Measurements from ENCODE around the gene TRANK1.
"Not testable (repeated sequence)": the region's sequence is repeated elsewhere in the genome, so short reads cannot be mapped to it uniquely, and the experiment has no call there.

TRANK1 gene

DNA sequence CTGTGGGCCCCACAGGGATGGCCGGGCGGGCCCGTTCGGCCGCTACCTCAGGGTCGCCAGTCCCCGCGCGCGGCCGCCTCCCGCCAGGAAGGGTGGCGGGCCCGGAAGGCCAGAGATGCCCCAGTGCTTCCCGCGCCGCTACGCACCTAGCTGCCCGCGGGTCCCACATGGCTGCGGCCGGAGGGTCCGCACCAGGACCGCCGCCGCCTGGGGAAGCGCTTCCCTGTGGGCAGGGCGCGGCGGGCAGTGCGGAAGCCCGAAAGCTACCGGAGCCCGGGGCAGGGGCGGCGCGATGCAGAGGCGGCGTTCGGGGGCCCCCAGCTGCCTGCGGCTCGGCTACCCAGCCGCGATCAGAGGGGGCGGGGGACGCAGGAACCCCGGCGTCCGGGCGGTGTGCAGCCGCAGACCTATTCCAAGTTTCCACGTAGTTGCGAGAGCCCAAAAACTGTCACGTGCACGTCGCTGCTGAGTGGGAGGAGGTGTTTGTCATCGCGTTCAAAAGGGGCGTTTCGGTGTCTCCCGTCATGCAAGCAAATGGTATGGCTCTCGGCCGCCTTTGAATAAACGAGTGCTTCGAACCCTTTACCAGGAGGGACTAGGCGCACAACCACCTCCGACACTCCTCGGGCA is at the start of gene TRANK1:
TSS of gene TRANK1 (minus strand) at position 414 of the 630 bp plus-strand sequence. CDS start at position 169, 245 bp downstream.
- peak; percentile 82 for DNase-seq

DNA sequence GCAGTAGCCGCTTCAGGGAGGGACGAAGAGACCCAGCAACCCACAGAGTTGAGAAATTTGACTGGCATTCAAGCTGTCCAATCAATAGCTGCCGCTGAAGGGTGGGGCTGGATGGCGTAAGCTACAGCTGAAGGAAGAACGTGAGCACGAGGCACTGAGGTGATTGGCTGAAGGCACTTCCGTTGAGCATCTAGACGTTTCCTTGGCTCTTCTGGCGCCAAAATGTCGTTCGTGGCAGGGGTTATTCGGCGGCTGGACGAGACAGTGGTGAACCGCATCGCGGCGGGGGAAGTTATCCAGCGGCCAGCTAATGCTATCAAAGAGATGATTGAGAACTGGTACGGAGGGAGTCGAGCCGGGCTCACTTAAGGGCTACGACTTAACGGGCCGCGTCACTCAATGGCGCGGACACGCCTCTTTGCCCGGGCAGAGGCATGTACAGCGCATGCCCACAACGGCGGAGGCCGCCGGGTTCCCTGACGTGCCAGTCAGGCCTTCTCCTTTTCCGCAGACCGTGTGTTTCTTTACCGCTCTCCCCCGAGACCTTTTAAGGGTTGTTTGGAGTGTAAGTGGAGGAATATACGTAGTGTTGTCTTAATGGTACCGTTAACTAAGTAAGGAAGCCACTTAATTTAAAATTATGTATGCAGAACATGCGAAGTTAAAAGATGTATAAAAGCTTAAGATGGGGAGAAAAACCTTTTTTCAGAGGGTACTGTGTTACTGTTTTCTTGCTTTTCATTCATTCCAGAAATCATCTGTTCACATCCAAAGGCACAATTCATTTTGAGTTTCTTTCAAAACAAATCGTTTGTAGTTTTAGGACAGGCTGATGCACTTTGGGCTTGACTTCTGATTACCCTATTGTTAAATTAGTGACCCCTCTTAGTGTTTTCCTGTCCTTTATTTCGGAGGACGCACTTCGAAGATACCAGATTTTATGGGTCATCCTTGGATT is 48.8 kb upstream of the TRANK1 start, which contains the start of gene MLH1:
TSS of gene MLH1 (plus strand) at position 193 of the 958 bp plus-strand sequence. CDS start at position 223, 30 bp downstream.
- peak; percentile 100 for DNase-seq

DNA sequence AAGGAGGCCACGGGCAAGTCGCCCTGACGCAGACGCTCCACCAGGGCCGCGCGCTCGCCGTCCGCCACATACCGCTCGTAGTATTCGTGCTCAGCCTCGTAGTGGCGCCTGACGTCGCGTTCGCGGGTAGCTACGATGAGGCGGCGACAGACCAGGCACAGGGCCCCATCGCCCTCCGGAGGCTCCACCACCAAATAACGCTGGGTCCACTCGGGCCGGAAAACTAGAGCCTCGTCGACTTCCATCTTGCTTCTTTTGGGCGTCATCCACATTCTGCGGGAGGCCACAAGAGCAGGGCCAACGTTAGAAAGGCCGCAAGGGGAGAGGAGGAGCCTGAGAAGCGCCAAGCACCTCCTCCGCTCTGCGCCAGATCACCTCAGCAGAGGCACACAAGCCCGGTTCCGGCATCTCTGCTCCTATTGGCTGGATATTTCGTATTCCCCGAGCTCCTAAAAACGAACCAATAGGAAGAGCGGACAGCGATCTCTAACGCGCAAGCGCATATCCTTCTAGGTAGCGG is 48.0 kb upstream of the TRANK1 start, which contains the start of gene EPM2AIP1:
TSS of gene EPM2AIP1 (minus strand) at position 326 of the 520 bp plus-strand sequence. CDS start at position 272, 54 bp downstream.
- no peak for DNase-seq

DNA sequence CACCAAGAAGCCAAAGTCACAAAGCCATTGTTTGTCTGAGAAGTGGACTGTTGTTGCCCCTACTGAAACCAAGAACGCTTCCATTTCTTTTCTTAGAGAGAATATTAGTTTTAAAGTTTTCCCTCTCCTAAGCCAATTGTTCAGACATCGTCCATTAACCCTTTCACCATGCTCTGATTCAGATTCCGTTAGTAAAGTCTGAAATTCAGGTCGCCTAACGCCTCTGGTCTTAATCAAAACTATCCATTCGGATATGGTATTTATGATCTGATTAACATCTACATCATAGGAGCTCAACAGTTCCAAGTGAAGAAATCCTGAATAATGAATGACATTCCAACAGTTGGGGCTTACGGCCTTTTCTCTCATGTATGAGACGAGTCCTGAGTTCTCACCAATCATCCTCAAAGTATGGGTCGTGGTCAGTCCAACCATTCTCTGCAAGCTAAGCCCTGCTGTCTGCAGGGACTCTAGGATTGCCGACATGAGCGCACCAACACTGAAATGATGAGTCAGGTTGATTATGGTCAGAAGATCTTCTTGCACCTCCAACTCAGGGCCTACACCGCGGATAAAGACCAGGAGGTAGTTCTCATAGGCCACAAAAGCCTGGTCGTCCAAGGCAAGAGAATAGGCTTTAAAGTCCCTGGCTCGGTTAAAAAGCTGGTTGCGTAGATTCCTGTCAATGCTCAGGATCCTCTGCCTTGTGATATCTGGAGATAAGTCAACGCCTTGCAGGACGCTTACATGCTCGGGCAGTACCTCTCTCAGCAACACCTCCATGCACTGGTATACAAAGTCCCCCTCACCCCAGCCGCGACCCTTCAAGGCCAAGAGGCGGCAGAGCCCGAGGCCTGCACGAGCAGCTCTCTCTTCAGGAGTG is 47.3 kb upstream of the TRANK1 start:
- DNase-seq: peak; percentile 18

DNA sequence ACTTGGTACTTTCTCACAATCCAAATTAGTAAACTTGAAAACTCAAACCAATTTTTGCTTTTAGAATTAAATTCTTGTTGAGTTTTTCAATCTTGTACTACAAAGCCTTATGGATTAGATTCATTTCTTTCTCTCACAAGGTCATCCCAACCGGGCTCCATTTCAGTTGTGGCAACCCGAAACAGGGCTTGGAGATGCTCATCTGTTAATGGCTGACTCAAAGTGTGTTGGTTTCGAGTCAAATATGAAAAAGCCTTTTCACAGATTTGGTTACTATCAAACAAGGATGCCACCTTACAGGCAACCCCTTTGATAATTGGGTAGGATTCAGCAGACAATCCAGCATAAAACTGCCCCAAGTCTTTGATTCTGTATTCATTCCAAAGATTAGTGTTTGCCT is 46.3 kb upstream of the TRANK1 start:
- no peak for DNase-seq

DNA sequence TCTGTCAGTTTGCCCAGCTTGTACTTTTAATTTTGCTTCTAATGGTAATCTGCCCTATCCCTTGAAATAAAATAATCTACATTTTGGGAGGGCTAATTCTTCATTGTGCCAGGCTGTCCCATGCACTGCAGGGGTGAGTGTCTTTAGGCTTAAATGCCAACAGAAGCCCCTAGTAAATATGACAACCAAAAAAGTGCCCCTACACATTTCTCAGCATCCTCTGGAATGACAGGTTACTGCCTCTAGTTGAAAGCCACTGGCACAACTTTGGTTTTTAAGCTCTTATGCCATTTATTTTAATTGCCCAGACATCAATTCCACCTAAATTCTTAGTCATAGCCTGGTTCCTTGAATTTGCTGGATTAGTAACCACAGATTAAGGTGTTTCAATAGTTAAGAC is 44.7 kb upstream of the TRANK1 start:
- DNase-seq: no peak

DNA sequence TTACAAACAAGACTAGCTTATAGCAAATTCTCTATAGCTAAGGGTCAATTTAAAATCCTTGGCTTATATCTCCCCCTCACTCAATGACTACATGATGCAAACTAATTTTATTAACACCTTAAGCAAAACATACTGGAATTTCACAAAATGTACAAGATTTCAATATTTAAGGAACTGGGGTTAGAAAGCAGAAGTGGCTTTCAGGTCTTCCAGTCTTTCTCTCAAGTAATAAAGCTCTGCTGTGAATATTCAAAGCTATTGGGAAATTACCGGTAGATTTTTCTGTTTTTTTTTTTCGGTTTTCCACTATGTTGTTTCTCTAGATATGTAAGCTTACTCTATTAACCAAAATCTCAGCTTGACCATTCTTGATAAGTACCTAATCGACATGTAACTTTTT is 44.2 kb upstream of the TRANK1 start:
- no peak for DNase-seq

DNA sequence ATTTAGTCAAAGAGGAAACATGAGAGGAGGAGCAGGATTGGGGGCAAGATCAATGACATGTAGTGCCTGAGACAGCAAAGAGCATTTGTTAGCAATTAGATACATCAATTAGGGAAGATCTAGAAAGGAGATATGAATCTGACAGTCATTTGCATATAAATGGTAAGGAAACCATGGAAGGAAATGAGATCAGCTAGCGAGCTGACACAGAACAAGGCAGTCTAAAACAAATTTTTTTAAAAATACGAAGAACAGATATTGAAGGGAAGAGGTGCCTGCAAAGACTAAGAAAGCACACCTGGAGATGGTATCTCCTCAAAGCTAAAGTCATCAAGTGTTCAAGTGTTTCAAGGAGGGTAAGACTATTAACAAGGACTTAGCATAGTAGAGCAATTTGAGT is 43.5 kb upstream of the TRANK1 start:
- no peak for DNase-seq

DNA sequence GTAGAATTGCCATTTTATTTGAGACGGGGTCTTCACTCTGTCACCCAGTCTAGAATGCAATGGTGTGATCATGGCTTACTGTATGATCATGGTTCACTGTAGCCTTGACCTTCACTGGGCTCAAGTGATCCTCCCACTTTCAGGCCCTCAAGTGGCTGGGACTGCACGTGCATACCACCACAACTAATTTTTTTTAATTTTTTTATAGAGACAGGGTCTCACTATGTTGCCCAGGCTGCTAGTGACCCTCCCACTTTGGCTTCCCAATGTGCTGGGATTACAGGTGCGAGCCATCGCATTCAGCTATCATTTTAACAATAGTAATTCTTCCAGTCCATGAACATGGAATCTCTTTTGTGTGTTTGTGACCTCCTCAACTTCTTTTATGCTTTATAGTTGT is 36.2 kb upstream of the TRANK1 start:
- no peak for DNase-seq

DNA sequence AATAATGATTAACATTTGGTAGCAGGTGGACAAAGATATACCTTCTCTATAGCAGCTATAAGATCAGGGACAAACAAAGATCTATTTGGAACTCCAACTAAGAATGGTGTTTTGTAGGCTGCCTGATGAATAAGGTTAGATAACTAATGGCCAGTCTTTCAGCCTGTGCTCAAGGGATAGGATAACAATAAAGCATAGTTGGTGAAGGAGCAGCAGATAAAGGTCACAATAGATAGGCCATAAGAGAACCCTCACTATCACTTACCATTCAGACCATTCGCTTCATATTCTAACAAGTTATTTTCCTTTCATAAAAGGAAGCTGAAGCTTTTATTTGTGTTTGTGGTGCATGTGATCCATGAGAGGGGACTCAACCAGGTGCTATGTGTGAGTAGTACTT is 28.3 kb upstream of the TRANK1 start:
- no peak for DNase-seq

DNA sequence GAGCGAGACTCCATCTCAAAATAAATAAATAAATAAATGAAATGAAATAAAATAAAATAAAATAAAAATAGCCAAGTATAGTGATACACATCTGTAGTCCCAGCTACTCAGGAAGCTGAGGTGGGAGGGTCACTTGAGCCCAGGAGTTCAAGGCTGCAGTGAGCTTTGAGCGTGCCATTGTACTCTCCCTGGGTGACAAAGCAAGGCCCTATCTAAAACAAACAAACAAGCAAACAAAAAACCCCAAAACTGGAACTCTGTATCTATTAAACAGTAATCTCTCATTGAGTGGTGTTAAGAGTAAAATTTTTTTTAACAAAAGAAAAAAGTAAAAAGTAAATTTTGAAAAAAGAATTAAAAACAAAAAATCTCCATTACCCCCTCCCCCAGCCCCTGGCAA is 27.3 kb upstream of the TRANK1 start:
- DNase-seq: no peak

DNA sequence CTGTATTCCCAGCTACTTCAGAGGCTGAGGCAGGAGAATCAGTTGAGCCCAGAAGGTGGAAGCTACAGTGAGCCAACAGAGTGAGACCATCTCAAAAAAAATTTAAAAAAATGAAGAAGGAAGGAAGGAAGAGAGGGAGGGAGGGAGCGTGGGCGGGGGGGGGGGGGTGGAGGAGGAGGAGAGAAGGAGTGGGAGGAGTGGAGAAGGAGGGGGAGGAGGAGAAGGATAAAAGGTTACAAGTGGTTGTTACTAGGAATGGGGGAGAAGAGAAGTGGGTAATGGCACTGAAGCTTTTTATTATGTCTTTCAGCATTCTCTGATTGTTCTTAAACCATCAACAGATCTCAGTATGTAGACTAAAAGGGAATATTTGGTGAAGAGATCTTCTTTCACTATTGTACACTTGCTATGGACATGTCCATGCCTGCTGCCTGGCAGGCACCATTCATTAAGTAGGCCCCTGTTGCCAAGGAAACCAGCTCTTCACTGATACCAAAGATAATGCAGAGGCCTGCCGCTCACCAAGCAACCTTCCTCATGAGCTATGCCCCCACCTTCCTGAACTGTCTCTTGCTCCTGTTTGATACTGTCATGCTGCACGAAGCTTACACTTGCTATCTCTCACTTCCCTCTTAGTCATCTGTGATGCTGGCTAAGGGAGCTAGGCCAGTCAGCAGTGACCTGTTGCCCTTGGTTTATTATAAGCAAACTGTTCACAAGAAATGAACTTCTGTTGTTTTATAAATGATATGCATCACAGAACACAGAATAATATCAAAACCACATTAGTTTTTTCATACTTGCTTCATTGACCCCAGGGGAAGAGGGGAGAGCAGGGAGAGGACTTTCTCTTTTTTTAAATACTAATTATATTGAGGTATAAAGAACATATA is 24.9 kb upstream of the TRANK1 start:
- DNase-seq: peak; percentile 79

DNA sequence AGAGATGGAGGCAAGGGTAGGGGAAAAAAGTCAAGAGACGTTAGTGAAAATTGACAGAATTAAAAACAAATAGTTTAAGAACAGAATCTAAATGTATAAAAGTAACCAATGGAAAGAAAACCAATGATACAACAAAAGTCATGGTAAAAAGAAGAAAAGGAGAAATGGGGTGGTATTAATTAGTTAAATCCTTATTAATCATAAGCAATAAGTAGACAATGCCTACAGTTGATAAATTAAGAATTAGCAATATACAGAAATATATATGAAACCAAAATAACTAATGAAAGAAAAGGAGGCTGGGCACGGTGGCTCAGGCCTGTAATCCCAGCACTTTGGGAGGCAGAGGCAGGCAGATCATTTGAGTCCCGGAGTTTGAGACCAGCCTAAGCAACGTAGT is 24.2 kb upstream of the TRANK1 start:
- DNase-seq: no peak

DNA sequence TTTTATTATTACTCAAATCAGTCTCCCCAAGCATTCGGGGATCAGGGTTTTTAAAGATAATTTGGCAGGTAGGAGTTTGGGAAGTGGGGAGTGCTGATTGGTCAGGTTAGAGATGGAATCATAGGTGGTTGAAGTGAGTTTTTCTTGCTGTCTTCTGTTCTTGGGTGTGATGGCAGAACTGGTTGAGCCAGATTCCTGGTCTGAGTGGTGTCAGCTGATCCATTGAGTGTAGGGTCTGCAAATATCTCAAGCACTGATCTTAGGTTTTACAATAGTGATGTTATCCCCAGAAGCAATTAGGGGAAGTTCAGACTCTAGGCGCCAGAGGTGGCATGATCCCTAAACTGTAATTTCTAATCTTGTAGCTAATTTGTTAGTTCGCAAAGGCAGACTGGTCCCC is 20.6 kb upstream of the TRANK1 start:
- DNase-seq: no peak

DNA sequence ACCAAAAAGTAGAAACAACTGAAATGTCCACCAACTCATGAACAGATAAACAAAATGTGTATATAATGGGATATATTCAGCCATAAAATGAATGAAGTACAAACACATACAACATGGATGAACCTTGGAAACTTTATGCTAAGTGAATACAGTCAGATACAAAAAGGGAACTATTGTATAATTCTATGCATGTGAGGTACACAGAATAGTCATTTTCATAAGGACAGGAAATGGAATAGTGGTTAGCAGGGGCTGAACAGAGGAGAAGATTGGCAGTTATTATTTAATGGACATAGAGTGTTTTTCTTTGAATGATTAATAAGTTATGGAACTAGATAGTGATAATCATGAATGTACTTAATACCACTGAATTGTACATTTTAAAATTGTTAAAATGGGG is 20.0 kb upstream of the TRANK1 start:
- no peak for DNase-seq

DNA sequence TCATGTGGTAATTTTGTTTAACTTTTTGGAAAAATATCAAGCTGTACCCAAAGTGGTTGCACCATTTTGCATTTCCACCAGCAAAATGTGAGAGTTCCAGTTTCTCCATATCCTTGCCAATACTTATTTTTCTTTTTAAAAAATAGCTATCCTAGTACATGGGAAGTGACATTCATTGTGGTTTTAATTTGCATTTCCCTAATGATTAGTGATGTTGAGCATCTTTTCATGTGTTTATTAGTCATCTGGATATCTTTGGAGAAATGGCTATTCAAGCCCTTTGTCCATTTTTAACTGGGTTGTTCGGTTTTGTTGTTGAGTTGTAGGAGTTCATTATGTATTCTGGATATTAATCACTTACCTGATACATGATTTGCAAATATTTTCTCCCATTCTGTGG is 19.5 kb upstream of the TRANK1 start:
- DNase-seq: no peak

DNA sequence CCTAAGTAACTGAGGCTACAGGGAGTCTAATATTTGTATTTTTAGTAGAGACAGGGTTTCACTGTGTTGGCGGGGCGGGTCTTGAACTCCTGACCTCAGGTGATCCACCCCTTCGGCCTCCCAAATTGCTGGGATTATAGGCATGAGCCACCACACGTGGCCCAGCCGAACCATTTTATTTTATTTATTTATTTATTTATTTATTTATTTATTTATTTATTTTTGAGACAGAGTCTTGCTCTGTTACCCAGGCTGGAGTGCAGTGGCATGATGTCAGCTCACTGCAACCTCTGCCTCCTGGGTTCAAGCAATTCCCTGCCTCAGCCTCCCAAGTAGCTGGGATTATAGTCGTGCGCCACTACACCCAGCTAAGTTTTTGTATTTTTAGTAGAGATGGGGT is 18.2 kb upstream of the TRANK1 start:
- not testable (repeated sequence) for DNase-seq

DNA sequence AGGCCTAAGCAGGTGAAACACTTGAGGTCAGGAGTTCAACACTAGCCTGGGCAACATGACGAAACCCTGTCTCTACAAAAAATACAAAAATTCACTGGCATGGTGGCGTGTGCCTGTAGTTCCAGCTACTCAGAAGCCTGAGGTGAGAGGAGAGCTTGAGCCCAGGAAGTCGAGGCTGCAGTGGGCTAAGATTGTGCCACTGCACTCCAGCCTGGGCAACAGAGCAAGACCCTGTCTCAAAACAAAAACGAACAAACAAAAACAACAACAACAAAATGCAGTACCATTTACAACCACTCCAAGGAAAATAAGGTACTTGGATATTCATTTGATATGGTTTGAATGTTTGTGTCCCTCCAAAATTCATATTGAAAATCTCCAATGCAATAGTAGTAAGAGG is 15.6 kb upstream of the TRANK1 start:
- no peak for DNase-seq

DNA sequence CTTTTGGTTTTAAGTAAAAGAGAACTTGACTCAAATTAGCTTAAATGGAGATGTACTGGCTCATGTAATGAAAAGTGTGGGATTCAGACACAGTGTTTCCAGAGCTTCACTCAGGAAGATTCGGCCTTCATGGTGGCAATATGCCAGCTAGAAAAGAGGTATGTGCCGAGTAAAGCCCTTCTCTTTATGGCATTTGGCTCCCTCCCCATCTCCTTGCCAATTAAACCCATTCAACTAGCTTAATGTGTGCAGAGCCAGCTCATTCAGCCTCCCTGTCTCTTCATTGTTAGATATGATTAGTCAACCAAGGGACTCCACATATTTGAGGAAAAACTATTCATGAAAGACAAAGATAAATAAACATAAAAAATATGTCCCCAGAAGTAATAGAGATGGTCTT is 15.0 kb upstream of the TRANK1 start:
- DNase-seq: no peak

DNA sequence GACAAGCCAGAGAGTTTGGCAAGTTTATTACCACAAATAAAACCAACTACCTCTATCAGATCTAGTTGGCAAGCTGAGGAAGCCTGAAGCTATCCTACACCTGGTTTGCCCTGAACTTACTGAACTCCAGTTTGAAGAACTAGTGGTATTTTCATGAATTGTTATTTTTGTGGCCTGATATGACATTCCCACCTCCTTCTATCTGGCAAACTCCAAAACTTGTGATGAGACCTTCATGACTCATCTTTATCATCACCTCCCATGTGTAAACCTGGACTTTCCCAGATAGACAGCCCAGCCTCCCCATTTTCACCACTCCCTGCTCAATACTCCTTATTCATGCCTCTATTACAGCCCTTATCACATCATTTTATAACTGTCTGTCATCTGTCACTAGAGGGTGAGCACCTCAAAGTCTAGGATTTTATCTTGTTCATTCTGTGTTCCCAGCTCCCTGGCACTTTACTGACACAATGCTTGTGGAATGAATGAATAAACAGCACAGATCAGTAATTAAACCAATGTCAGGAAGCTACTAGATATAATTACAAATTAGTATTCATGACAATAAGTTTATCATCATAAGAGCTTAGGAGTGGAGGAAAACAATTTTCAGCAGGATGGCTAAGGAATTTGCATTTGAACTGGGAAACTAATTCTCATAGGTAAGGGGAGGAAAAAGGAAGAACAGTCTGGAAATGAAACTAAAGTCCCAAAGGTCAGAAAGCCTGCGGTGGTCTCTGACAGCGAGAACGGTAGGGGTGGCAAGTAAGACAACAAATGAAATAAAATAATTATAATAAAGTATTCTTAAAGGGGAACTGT is 13.2 kb upstream of the TRANK1 start:
- peak; percentile 17 for DNase-seq

DNA sequence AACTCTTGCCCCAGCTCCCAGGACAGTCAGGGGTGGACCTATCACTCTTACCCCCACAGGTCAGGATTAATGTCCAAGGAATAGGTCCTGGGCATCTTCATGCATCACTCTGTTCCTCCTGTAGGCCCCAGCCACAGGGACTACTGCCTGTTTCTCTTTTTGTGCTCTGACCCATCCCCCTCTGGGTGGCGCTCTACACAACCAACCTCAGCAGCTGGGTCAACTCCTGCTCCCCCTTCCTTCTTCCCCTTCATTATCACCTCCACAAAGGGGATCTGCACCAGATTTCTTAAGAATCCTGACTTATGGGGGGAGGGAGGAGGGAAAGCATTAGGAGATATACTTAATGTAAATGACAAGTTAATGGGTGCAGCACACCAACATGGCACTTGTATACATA is 12.2 kb upstream of the TRANK1 start:
- no peak for DNase-seq

Measured in CD4-positive, alpha-beta T cell treated with Interferon gamma for 1 hour (primary cell).